ENCODE results near the gene GRK5.

The GRK5 gene

GRCh38 chr10:119386666-119387065 lies 179.3 kb downstream of the GRK5 start:
- 99% methylated on average over 15 of the region's 15 CpGs for WGBS
- Histone ChIP-seq H2BK15ac (ENCODE audit: low read depth, poor library complexity, severe bottlenecking) (no peak overlapping the region), H2AK5ac (ENCODE audit: low read length, severe bottlenecking) (no peak overlapping the region), H2BK12ac (ENCODE audit: low read length in 2 of 2) (no peak overlapping the region), H3K27me3 (ENCODE audit: control insufficient read depth in 1 of 2, insufficient read depth in 1 of 2, low read length in 2 of 2) (no peaks in the 10 kb centered on the region), H3K4me1 (ENCODE audit: control insufficient read depth, insufficient read depth, low read depth, low read length) (peaks cover 5% of the 10 kb centered on the region), H3K18ac (ENCODE audit: low read depth in 1 of 2, low read length in 2 of 2) (no peak overlapping the region), H3K4ac (ENCODE audit: low read depth in 1 of 2, low read length in 2 of 2) (no peak overlapping the region), H3K4me2 (ENCODE audit: low read length, poor library complexity, severe bottlenecking) (no peak overlapping the region), H2AFZ (ENCODE audit: low read depth, low read length) (no peak overlapping the region), H3K79me1 (replicated peaks; ENCODE audit: low read length, poor library complexity, severe bottlenecking) (no peaks in the 10 kb centered on the region), H3K9me3 (ENCODE audit: control insufficient read depth, low read length) (peaks cover 6% of the 10 kb centered on the region), H3K36me3 (ENCODE audit: control insufficient read depth in 1 of 2, insufficient read depth in 2 of 2, low read depth in 1 of 2, low read length in 2 of 2) (peaks cover 10 to 25% of the 10 kb centered on the region in 2 experiments), H3K14ac (ENCODE audit: low read length in 2 of 2) (no peak overlapping the region), H3K27ac (ENCODE audit: low read length, poor library complexity, severe bottlenecking) (no peak overlapping the region), H2BK120ac (ENCODE audit: low read depth, low read length) (no peak overlapping the region), H4K91ac (ENCODE audit: low read length) (no peak overlapping the region), H3K23ac (ENCODE audit: low read length in 2 of 2) (no peak overlapping the region), H4K8ac (ENCODE audit: low read length) (no peak overlapping the region), H3K9ac (ENCODE audit: low read length) (no peak overlapping the region), H3K4me3 (ENCODE audit: insufficient read depth in 1 of 2, low read depth in 1 of 2, low read length in 2 of 2) (no peak overlapping the region), H2BK5ac (ENCODE audit: low read depth, low read length, poor library complexity, severe bottlenecking) (no peak overlapping the region)
- no peak for DNase-seq

- WGBS: 100% methylated on average over 1 of the region's 1 CpG
- no peak overlapping the region for H4K91ac ChIP-seq (ENCODE audit: low read length)
- peaks cover 5% of the 10 kb centered on the region for H3K4me1 ChIP-seq (ENCODE audit: control insufficient read depth, insufficient read depth, low read depth, low read length)
- no peak overlapping the region for H4K8ac ChIP-seq (ENCODE audit: low read length)
- H2BK120ac ChIP-seq (ENCODE audit: low read depth, low read length): no peak overlapping the region
- H3K9ac ChIP-seq (ENCODE audit: low read length): no peak overlapping the region
- H2BK12ac ChIP-seq (ENCODE audit: low read length in 2 of 2): no peak overlapping the region
- H3K27me3 ChIP-seq (ENCODE audit: control insufficient read depth in 1 of 2, insufficient read depth in 1 of 2, low read length in 2 of 2): no peaks in the 10 kb centered on the region
- H3K79me1 ChIP-seq (replicated peaks; ENCODE audit: low read length, poor library complexity, severe bottlenecking): no peaks in the 10 kb centered on the region
- no peak overlapping the region for H3K23ac ChIP-seq (ENCODE audit: low read length in 2 of 2)
- no peak overlapping the region for H2AK5ac ChIP-seq (ENCODE audit: low read length, severe bottlenecking)
- no peak overlapping the region for H3K4me2 ChIP-seq (ENCODE audit: low read length, poor library complexity, severe bottlenecking)
- no peak overlapping the region for H2BK15ac ChIP-seq (ENCODE audit: low read depth, poor library complexity, severe bottlenecking)
- H3K27ac ChIP-seq (ENCODE audit: low read length, poor library complexity, severe bottlenecking): no peak overlapping the region
- no peak overlapping the region for H3K14ac ChIP-seq (ENCODE audit: low read length in 2 of 2)
- no peak for DNase-seq
- no peak overlapping the region for H2BK5ac ChIP-seq (ENCODE audit: low read depth, low read length, poor library complexity, severe bottlenecking)
- H3K18ac ChIP-seq (ENCODE audit: low read depth in 1 of 2, low read length in 2 of 2): no peak overlapping the region
- no peak overlapping the region for H2AFZ ChIP-seq (ENCODE audit: low read depth, low read length)
- H3K4ac ChIP-seq (ENCODE audit: low read depth in 1 of 2, low read length in 2 of 2): no peak overlapping the region
- H3K36me3 ChIP-seq (ENCODE audit: control insufficient read depth in 1 of 2, insufficient read depth in 2 of 2, low read depth in 1 of 2, low read length in 2 of 2): peaks cover 8 to 13% of the 10 kb centered on the region in 2 experiments
- H3K9me3 ChIP-seq (ENCODE audit: control insufficient read depth, low read length): peaks cover 6% of the 10 kb centered on the region
- no peak overlapping the region for H3K4me3 ChIP-seq (ENCODE audit: insufficient read depth in 1 of 2, low read depth in 1 of 2, low read length in 2 of 2)
These were observed 181.5 kb downstream of the GRK5 start for GRCh38 chr10:119388849-119389345.

- 82% methylated on average over 12 of the region's 18 CpGs for WGBS
- H3K4me2 ChIP-seq (ENCODE audit: low read length, poor library complexity, severe bottlenecking): no peak overlapping the region
- no peak overlapping the region for H3K14ac ChIP-seq (ENCODE audit: low read length in 2 of 2)
- H3K9ac ChIP-seq (ENCODE audit: low read length): no peak overlapping the region
- peaks cover 3 to 4% of the 10 kb centered on the region in 2 experiments for H3K36me3 ChIP-seq (ENCODE audit: control insufficient read depth in 1 of 2, insufficient read depth in 2 of 2, low read depth in 1 of 2, low read length in 2 of 2)
- H3K4me1 ChIP-seq (ENCODE audit: control insufficient read depth, insufficient read depth, low read depth, low read length): peaks cover 5% of the 10 kb centered on the region
- H3K18ac ChIP-seq (ENCODE audit: low read depth in 1 of 2, low read length in 2 of 2): no peak overlapping the region
- H4K8ac ChIP-seq (ENCODE audit: low read length): peak overlapping the region; percentile 1
- H3K23ac ChIP-seq (ENCODE audit: low read length in 2 of 2): peak overlapping the region in 1 of 2 experiments; percentile 37
- H2BK5ac ChIP-seq (ENCODE audit: low read depth, low read length, poor library complexity, severe bottlenecking): no peak overlapping the region
- no peaks in the 10 kb centered on the region for H3K79me1 ChIP-seq (replicated peaks; ENCODE audit: low read length, poor library complexity, severe bottlenecking)
- H3K4ac ChIP-seq (ENCODE audit: low read depth in 1 of 2, low read length in 2 of 2): no peak overlapping the region
- peaks cover 6% of the 10 kb centered on the region for H3K9me3 ChIP-seq (ENCODE audit: control insufficient read depth, low read length)
- H2AFZ ChIP-seq (ENCODE audit: low read depth, low read length): no peak overlapping the region
- no peak overlapping the region for H3K27ac ChIP-seq (ENCODE audit: low read length, poor library complexity, severe bottlenecking)
- no peak overlapping the region for H4K91ac ChIP-seq (ENCODE audit: low read length)
- no peak overlapping the region for H2BK120ac ChIP-seq (ENCODE audit: low read depth, low read length)
- no peak overlapping the region for H2BK15ac ChIP-seq (ENCODE audit: low read depth, poor library complexity, severe bottlenecking)
- no peak overlapping the region for H2AK5ac ChIP-seq (ENCODE audit: low read length, severe bottlenecking)
- H3K4me3 ChIP-seq (ENCODE audit: insufficient read depth in 1 of 2, low read depth in 1 of 2, low read length in 2 of 2): no peak overlapping the region
- DNase-seq: no peak
- H3K27me3 ChIP-seq (ENCODE audit: control insufficient read depth in 1 of 2, insufficient read depth in 1 of 2, low read length in 2 of 2): no peaks in the 10 kb centered on the region
- H2BK12ac ChIP-seq (ENCODE audit: low read length in 2 of 2): peak overlapping the region in 1 of 2 experiments; percentile 61
These were observed 184.3 kb downstream of the GRK5 start for GRCh38 chr10:119391440-119392251.

GRCh38 chr10:119393019-119393418 lies 185.6 kb downstream of the GRK5 start:
- Histone ChIP-seq H3K27me3 (ENCODE audit: control insufficient read depth in 1 of 2, insufficient read depth in 1 of 2, low read length in 2 of 2) (no peaks in the 10 kb centered on the region), H3K4me3 (ENCODE audit: insufficient read depth in 1 of 2, low read depth in 1 of 2, low read length in 2 of 2) (no peak overlapping the region), H2BK120ac (ENCODE audit: low read depth, low read length) (peak overlapping the region; percentile 37), H3K23ac (ENCODE audit: low read length in 2 of 2) (peak overlapping the region; percentile 21 to 30), H3K4me2 (ENCODE audit: low read length, poor library complexity, severe bottlenecking) (no peak overlapping the region), H2AFZ (ENCODE audit: low read depth, low read length) (no peak overlapping the region), H2BK12ac (ENCODE audit: low read length in 2 of 2) (peak overlapping the region in 1 of 2 experiments; percentile 60), H3K9me3 (ENCODE audit: control insufficient read depth, low read length) (peaks cover 6% of the 10 kb centered on the region), H3K79me1 (replicated peaks; ENCODE audit: low read length, poor library complexity, severe bottlenecking) (no peaks in the 10 kb centered on the region), H3K36me3 (ENCODE audit: control insufficient read depth in 1 of 2, insufficient read depth in 2 of 2, low read depth in 1 of 2, low read length in 2 of 2) (peaks cover 14% of the 10 kb centered on the region in 2 experiments), H2AK5ac (ENCODE audit: low read length, severe bottlenecking) (no peak overlapping the region), H3K14ac (ENCODE audit: low read length in 2 of 2) (no peak overlapping the region), H4K8ac (ENCODE audit: low read length) (peak overlapping the region; percentile 39), H3K9ac (ENCODE audit: low read length) (no peak overlapping the region), H4K91ac (ENCODE audit: low read length) (no peak overlapping the region), H2BK5ac (ENCODE audit: low read depth, low read length, poor library complexity, severe bottlenecking) (no peak overlapping the region), H2BK15ac (ENCODE audit: low read depth, poor library complexity, severe bottlenecking) (peak overlapping the region; percentile 33), H3K4ac (ENCODE audit: low read depth in 1 of 2, low read length in 2 of 2) (peak overlapping the region in 1 of 2 experiments; percentile 19), H3K27ac (ENCODE audit: low read length, poor library complexity, severe bottlenecking) (no peak overlapping the region), H3K18ac (ENCODE audit: low read depth in 1 of 2, low read length in 2 of 2) (no peak overlapping the region), H3K4me1 (ENCODE audit: control insufficient read depth, insufficient read depth, low read depth, low read length) (peaks cover 5% of the 10 kb centered on the region)
- no peak for DNase-seq
- WGBS: 63% methylated on average over 12 of the region's 13 CpGs

Measured in mesenchymal stem cell (in vitro differentiated cells and primary cell).